ENCODE data around the gene MAF.

The MAF gene

GRCh38 chr16:79599256-79599836, 1.2 kb downstream of the MAF start:
- DNase-seq: no peak
- peak overlapping the region; percentile 83 to 91 for H3K27ac ChIP-seq
- TF ChIP-seq CTCF (IDR thresholded peaks at IDR 0.05): no peak
- no peaks in the 10 kb centered on the region for H3K36me3 ChIP-seq
- no peaks in the 10 kb centered on the region for H3K27me3 ChIP-seq
- intact Hi-C loops (cut with DNase I; ENCODE audit: low total_unique reads): loop anchor here (5.0 kb wide), 1 partner anchor 113 kb away; no protein-coding TSS in a partner anchor
- peak overlapping the region; percentile 63 to 78 for H3K4me3 ChIP-seq
- no peaks in the 10 kb centered on the region for H3K9me3 ChIP-seq
- peaks cover 0 to 35% (median 2%) of the 10 kb centered on the region in 4 donors for H3K4me1 ChIP-seq

DNA sequence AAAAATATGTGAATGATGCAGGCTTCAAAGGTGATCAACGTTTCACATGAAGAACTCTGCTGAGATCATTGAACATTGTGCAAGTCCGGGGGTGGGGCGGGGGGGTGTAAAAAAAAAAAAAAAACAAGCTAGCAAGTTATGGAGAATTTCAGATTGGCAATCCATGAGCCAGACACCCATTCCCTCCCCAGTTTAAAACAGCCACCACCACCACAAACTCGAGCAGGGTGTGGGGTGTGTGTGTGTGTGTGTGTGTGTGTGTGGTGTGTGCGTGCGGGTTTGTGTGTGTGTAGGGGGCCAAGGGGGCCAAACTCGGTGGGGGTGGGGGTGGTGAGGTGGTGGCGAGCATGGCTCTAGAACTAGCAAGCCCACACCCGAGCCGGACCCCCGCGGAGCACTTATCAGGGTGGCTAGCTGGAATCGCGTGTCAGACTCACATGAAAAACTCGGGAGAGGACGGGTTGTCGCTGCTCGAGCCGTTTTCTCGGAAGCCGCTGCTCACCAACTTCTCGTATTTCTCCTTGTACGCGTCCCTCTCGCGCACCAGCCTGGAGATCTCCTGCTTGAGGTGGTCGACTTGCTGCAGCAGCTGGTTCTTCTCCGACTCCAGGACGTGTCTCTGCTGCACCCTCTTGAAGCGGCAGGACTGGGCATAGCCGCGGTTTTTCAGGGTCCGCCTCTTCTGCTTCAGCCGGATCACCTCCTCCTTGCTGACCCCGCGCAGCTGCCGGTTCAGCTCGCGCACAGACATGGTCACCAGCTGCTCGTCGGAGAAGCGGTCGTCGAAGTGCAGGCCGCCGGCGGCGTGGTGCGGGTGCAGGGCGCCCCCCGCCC, 2.0 kb downstream of the MAF start:
- DNase-seq: peak; percentile 58 to 81
- intact Hi-C loops (cut with DNase I; ENCODE audit: low total_unique reads): loop anchor here (5.0 kb wide), 1 partner anchor 114 kb away; no protein-coding TSS in a partner anchor

DNA sequence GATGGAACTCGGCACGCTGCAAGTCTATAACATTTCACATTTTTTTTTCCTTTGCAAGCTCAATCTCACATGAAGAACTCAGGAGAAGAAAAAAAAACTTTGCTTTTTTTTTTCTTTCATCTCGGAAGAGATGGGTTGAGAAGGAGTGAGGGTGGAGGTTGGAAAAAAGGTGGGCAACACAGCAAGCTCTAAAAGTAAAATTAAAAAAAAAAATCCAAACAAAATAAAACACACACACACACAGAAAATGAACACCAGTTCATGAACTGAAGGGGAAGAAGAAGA, 2.5 kb downstream of the MAF start:
- peak overlapping the region; percentile 58 to 69 for H3K27ac ChIP-seq
- TF ChIP-seq CTCF (IDR thresholded peaks at IDR 0.05): no peak
- intact Hi-C loops (cut with DNase I; ENCODE audit: low total_unique reads): loop anchor here (5.0 kb wide), 1 partner anchor 114 kb away; no protein-coding TSS in a partner anchor
- H3K9me3 ChIP-seq: no peaks in the 10 kb centered on the region
- H3K4me1 ChIP-seq: peaks cover 0 to 35% (median 2%) of the 10 kb centered on the region in 4 donors
- no peaks in the 10 kb centered on the region for H3K27me3 ChIP-seq
- peak overlapping the region; percentile 63 to 64 for H3K4me3 ChIP-seq
- no peaks in the 10 kb centered on the region for H3K36me3 ChIP-seq
- DNase-seq: no peak

More for the DNA sequence above, 2.0 kb downstream of the MAF start:
- Histone ChIP-seq H3K4me1 (peaks cover 0 to 35% (median 2%) of the 10 kb centered on the region in 4 donors), H3K9me3 (no peaks in the 10 kb centered on the region), H3K27ac (peak overlapping the region; percentile 58 to 69), H3K27me3 (no peaks in the 10 kb centered on the region), H3K4me3 (peak overlapping the region; percentile 63 to 64), H3K36me3 (no peaks in the 10 kb centered on the region)
- peak in 1 of 2 experiments; percentile 26 for TF ChIP-seq CTCF (IDR thresholded peaks at IDR 0.05)

- Histone ChIP-seq H3K4me3 (peak overlapping the region; percentile 63 to 64), H3K4me1 (peaks cover 0 to 29% (median 2%) of the 10 kb centered on the region in 4 donors), H3K9me3 (no peaks in the 10 kb centered on the region), H3K27me3 (no peaks in the 10 kb centered on the region), H3K36me3 (no peaks in the 10 kb centered on the region), H3K27ac (peak overlapping the region in 1 of 2 donors; percentile 58)
- intact Hi-C loops (cut with DNase I; ENCODE audit: low total_unique reads): loop anchor here (5.0 kb wide), 1 partner anchor 115 kb away; no protein-coding TSS in a partner anchor
- no peak for DNase-seq
- TF ChIP-seq CTCF (IDR thresholded peaks at IDR 0.05): no peak
Measured at GRCh38 chr16:79597277-79598062, 3.1 kb downstream of the MAF start.

- H3K36me3 ChIP-seq: no peaks in the 10 kb centered on the region
- H3K4me3 ChIP-seq: peak overlapping the region; percentile 63 to 64
- no peaks in the 10 kb centered on the region for H3K27me3 ChIP-seq
- no peaks in the 10 kb centered on the region for H3K9me3 ChIP-seq
- intact Hi-C loops (cut with DNase I; ENCODE audit: low total_unique reads): loop anchor here (5.0 kb wide), 1 partner anchor 116 kb away; no protein-coding TSS in a partner anchor
- H3K4me1 ChIP-seq: peaks cover 0 to 26% (median 0%) of the 10 kb centered on the region in 4 donors
- TF ChIP-seq CTCF (IDR thresholded peaks at IDR 0.05): no peak
- no peak for DNase-seq
- H3K27ac ChIP-seq: peak overlapping the region in 1 of 2 donors; percentile 58
Measured at GRCh38 chr16:79595931-79596450, 4.5 kb downstream of the MAF start.

All from tibial artery (tissue), 4 donors.